ENCODE data around the gene MTREX. TPM values are rescaled to one million over a fixed set of nuclear protein-coding genes. Genes with fewer than 3 reads are reported as not detected.
A peak's percentile ranks its signal among the peaks of the same experiment; 100 is the strongest.

The MTREX gene
- total RNA-seq, 1 donor from 2014 or later: 45.3 TPM

GRCh38 chr5:55416306-55416705 is 108.5 kb downstream of the MTREX start:
- TF ChIP-seq CTCF (IDR thresholded peaks at IDR 0.05): no peak
- peak overlapping the region; percentile 57 for H3K27ac Mint-ChIP-seq (ENCODE audit: unreplicated experiment)

GRCh38 chr5:55418994-55419968 is 111.5 kb downstream of the MTREX start:
- peaks cover 21% of the 10 kb centered on the region for H3K36me3 Mint-ChIP-seq (ENCODE audit: low read depth)
- peak overlapping the region; percentile 6 for H3K4me3 Mint-ChIP-seq (ENCODE audit: unreplicated experiment)
- TF ChIP-seq CTCF (IDR thresholded peaks at IDR 0.05): peak; percentile 14
- no peaks in the 10 kb centered on the region for H3K27me3 Mint-ChIP-seq (ENCODE audit: low read depth)
- DNase-seq (ENCODE audit: low spot score): no peak
- peaks cover 58% of the 10 kb centered on the region for H3K4me1 Mint-ChIP-seq (ENCODE audit: low read depth)
- peak overlapping the region; percentile 84 for H3K27ac Mint-ChIP-seq (ENCODE audit: unreplicated experiment)
- no peaks in the 10 kb centered on the region for H3K9me3 Mint-ChIP-seq (ENCODE audit: low read depth)

More at GRCh38 chr5:55416306-55416705, 108.5 kb downstream of the MTREX start:
- H3K4me3 Mint-ChIP-seq (ENCODE audit: unreplicated experiment): no peak overlapping the region
- H3K9me3 Mint-ChIP-seq (ENCODE audit: low read depth): no peaks in the 10 kb centered on the region
- no peaks in the 10 kb centered on the region for H3K27me3 Mint-ChIP-seq (ENCODE audit: low read depth)
- H3K36me3 Mint-ChIP-seq (ENCODE audit: low read depth): peaks cover 8% of the 10 kb centered on the region
- peaks cover 51% of the 10 kb centered on the region for H3K4me1 Mint-ChIP-seq (ENCODE audit: low read depth)
- no peak for DNase-seq (ENCODE audit: low spot score)

GRCh38 chr5:55421074-55421529 is 113.3 kb downstream of the MTREX start:
- Mint-ChIP-seq H3K4me1 (ENCODE audit: low read depth) (peaks cover 49% of the 10 kb centered on the region), H3K9me3 (ENCODE audit: low read depth) (no peaks in the 10 kb centered on the region), H3K27ac (ENCODE audit: unreplicated experiment) (no peak overlapping the region), H3K36me3 (ENCODE audit: low read depth) (peaks cover 25% of the 10 kb centered on the region), H3K4me3 (ENCODE audit: unreplicated experiment) (no peak overlapping the region), H3K27me3 (ENCODE audit: low read depth) (no peaks in the 10 kb centered on the region)
- TF ChIP-seq CTCF (IDR thresholded peaks at IDR 0.05): no peak
- no peak for DNase-seq (ENCODE audit: low spot score)

- no peak for DNase-seq (ENCODE audit: low spot score)
- no peak for TF ChIP-seq CTCF (IDR thresholded peaks at IDR 0.05)
- Mint-ChIP-seq H3K4me1 (ENCODE audit: low read depth) (peaks cover 47% of the 10 kb centered on the region), H3K4me3 (ENCODE audit: unreplicated experiment) (no peak overlapping the region), H3K27me3 (ENCODE audit: low read depth) (no peaks in the 10 kb centered on the region), H3K36me3 (ENCODE audit: low read depth) (peaks cover 41% of the 10 kb centered on the region), H3K9me3 (ENCODE audit: low read depth) (no peaks in the 10 kb centered on the region), H3K27ac (ENCODE audit: unreplicated experiment) (no peak overlapping the region)
Observed at GRCh38 chr5:55426455-55426854, 118.7 kb downstream of the MTREX start.

- H3K36me3 Mint-ChIP-seq (ENCODE audit: low read depth): peaks cover 42% of the 10 kb centered on the region
- H3K4me3 Mint-ChIP-seq (ENCODE audit: unreplicated experiment): no peak overlapping the region
- no peaks in the 10 kb centered on the region for H3K27me3 Mint-ChIP-seq (ENCODE audit: low read depth)
- H3K4me1 Mint-ChIP-seq (ENCODE audit: low read depth): peaks cover 47% of the 10 kb centered on the region
- no peak for TF ChIP-seq CTCF (IDR thresholded peaks at IDR 0.05)
- DNase-seq (ENCODE audit: low spot score): no peak
- no peaks in the 10 kb centered on the region for H3K9me3 Mint-ChIP-seq (ENCODE audit: low read depth)
- H3K27ac Mint-ChIP-seq (ENCODE audit: unreplicated experiment): peak overlapping the region; percentile 51
Observed at GRCh38 chr5:55427157-55427556, 119.4 kb downstream of the MTREX start.

Data from chondrocyte (in vitro differentiated cells).